ENCODE data around the gene TGFBR3.

TGFBR3 gene

DNA sequence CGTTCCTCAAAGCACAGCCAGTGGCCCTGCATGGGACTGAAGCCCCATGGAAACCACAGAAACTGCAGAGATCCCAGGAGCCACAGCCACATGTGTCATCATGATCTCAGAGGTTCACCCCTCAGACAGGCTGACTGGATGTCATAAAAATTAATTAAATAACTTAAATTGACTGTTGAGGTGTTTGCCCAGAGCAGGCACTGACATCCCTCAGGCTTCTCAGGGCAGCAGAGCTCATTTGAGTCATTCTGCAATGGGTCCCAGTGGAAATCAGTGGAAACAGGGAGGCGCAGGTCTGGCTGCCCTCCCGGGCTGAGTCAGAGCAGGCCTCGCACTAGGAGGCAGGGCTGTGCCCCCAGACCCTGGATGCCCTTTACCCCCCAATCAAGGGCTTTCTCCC, 250.2 kb downstream of the TGFBR3 start:
- no peak for DNase-seq (ENCODE audit: low spot score)

DNA sequence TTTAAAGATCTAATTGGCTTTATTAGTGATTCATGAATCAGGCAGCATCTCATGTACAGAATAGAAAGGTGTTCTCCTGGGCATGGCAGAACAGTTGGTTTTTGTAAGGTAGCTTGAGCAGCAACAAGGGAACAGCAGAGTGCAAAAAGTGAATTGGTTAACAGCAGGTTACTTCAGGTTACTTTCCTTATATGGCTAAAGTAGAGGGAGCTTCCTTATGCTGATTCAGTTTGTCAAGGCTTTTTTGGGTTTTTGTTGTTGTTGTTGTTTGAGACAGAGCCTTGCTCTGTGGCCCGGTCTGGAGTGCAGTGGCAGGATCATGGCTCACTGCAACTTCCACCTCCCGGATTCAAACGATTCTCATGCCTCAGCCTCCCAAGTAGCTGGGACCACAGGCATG, 252.5 kb downstream of the TGFBR3 start:
- no peak for DNase-seq (ENCODE audit: low spot score)

DNA sequence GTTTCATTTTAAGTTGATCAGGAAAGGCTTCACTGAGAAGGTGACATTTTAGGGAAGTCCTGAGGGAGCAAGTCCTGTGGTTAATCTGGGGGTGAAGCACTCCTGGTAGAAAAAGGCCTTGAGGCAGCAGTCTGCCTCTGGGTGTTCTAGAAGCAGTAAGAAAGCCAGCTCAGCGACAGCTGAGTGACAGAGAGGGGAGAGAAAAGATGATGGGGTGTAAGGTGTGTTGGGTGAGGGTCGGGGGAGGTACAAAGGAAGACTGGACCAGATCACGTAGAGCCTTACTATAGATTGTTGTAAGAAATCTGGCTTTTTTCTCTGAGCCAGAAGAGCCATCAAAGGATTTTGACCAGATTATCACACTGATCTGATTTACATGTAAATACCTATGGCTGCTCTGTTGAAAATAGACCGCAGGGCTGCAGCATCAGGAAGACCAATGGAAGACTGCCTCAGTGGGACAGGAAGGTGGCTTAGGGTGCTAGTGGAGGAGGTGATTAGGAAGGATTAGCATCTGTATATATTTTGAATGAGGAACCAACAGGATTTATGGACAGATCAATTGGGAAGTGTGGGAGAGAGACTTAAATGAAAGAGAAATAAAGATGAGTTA, 254.1 kb downstream of the TGFBR3 start:
- DNase-seq (ENCODE audit: low spot score) = no peak

DNA sequence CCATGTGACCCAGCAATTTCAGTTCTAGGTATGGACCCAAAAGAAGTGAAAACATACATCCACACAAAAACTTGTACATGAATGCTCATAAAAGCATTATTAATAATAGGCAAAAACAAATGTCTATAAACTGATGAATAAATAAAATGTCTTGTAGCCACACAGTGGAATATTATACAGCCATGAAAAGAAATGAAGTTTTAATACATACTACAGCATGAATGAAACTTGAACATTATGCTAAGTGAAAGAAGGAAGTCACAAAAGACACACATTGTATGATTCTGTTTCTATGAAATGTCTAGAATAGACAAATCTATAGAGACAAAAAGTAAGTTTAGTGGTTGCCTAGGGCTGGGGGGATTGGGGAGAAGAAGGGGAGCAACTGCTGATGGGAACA, 255.1 kb downstream of the TGFBR3 start:
- no peak for DNase-seq (ENCODE audit: low spot score)
